T-helper 17 cell (primary cell): Measurements from ENCODE around the gene SLC12A7. TPM values are rescaled to one million over a fixed set of nuclear protein-coding genes. Genes with fewer than 3 reads are reported as not detected.

ENCODE experiments used
- ATAC-seq: fragments of 150-1000 bp; cut with Tn5 transposase; 2 replicates; pipeline ENCODE4 v1.10.0; 2021; ENCODE audit warnings: mild to moderate bottlenecking, moderate library complexity
- DNase-seq, 3 donors: peaks; one replicate each; pipeline versions ENCODE4 v3.0.0 to v3.0.0-alpha.2; 2020 to 2021
- H3K9me3 ChIP-seq: one replicate; pipeline ENCODE4 v1.7.0; 2013; ENCODE audit warnings: low read length, mild to moderate bottlenecking; ENCODE audit not compliant: control insufficient read depth, poor library complexity, severe bottlenecking
- H3K27ac Mint-ChIP-seq: one replicate; pipeline ENCODE4 v1.8.0; 2022; ENCODE audit warnings: mild to moderate bottlenecking, moderate library complexity, mixed read lengths
- H3K27me3 Mint-ChIP-seq: one replicate; pipeline ENCODE4 v1.8.0; 2022; ENCODE audit warnings: mixed read lengths
- H3K36me3 Mint-ChIP-seq: one replicate; pipeline ENCODE4 v1.8.0; 2022; ENCODE audit warnings: low read depth, mixed read lengths
- H3K4me1 Mint-ChIP-seq: one replicate; pipeline ENCODE4 v1.8.0; 2022; ENCODE audit warnings: mild to moderate bottlenecking, mixed read lengths
- H3K4me3 Mint-ChIP-seq: one replicate; pipeline ENCODE4 v1.8.0; 2022; ENCODE audit warnings: mild to moderate bottlenecking, moderate library complexity, mixed read lengths
- total RNA-seq, 4 donors: library from RNA in 2 of 4; stranded (reverse) in 2 of 4; gene quantifications; one replicate each; pipeline ENCODE4 v1.2.3 and lab custom pipeline; 2022 to 2026

SLC12A7 gene
- total RNA-seq, 2 donors from 2014 or later, result 36.6 to 88.0 TPM

- Mint-ChIP-seq H3K27me3 (peaks cover 6% of the 10 kb centered on the region), H3K4me3 (no peak overlapping the region), H3K36me3 (no peaks in the 10 kb centered on the region), H3K4me1 (peaks cover 5% of the 10 kb centered on the region), H3K27ac (no peak overlapping the region)
- no peak for DNase-seq
- no peak for ATAC-seq
- peaks cover 2% of the 10 kb centered on the region for H3K9me3 ChIP-seq
Measured at GRCh38 chr5:1037671-1038416, 74.0 kb downstream of the SLC12A7 start.

GRCh38 chr5:1037123-1037670, 74.7 kb downstream of the SLC12A7 start:
- H3K36me3 Mint-ChIP-seq, result no peaks in the 10 kb centered on the region
- H3K4me3 Mint-ChIP-seq, result no peak overlapping the region
- H3K9me3 ChIP-seq, result no peaks in the 10 kb centered on the region
- no peak for ATAC-seq
- H3K27me3 Mint-ChIP-seq, result peaks cover 11% of the 10 kb centered on the region
- DNase-seq, result no peak
- peaks cover 5% of the 10 kb centered on the region for H3K4me1 Mint-ChIP-seq
- no peak overlapping the region for H3K27ac Mint-ChIP-seq

- Mint-ChIP-seq H3K4me3 (no peak overlapping the region), H3K27ac (no peak overlapping the region), H3K36me3 (no peaks in the 10 kb centered on the region), H3K27me3 (peaks cover 12% of the 10 kb centered on the region), H3K4me1 (peaks cover 5% of the 10 kb centered on the region)
- DNase-seq, result no peak
- H3K9me3 ChIP-seq, result no peaks in the 10 kb centered on the region
- no peak for ATAC-seq
Measured at GRCh38 chr5:1036504-1037122, 75.2 kb downstream of the SLC12A7 start.

GRCh38 chr5:1035421-1036405, 76.2 kb downstream of the SLC12A7 start:
- H3K4me1 Mint-ChIP-seq, result peaks cover 5% of the 10 kb centered on the region
- no peak overlapping the region for H3K27ac Mint-ChIP-seq
- H3K9me3 ChIP-seq, result no peaks in the 10 kb centered on the region
- H3K4me3 Mint-ChIP-seq, result no peak overlapping the region
- ATAC-seq, result no peak
- H3K36me3 Mint-ChIP-seq, result no peaks in the 10 kb centered on the region
- no peak for DNase-seq
- peaks cover 12% of the 10 kb centered on the region for H3K27me3 Mint-ChIP-seq

GRCh38 chr5:1034986-1035385, 76.9 kb downstream of the SLC12A7 start:
- peaks cover 5% of the 10 kb centered on the region for H3K4me1 Mint-ChIP-seq
- H3K27me3 Mint-ChIP-seq, result peaks cover 12% of the 10 kb centered on the region
- no peaks in the 10 kb centered on the region for H3K36me3 Mint-ChIP-seq
- no peaks in the 10 kb centered on the region for H3K9me3 ChIP-seq
- no peak for DNase-seq
- no peak overlapping the region for H3K27ac Mint-ChIP-seq
- no peak overlapping the region for H3K4me3 Mint-ChIP-seq
- ATAC-seq, result no peak

GRCh38 chr5:1034421-1034905, 77.4 kb downstream of the SLC12A7 start:
- ATAC-seq (no peak), DNase-seq (no peak)
- Mint-ChIP-seq H3K27ac (no peak overlapping the region), H3K4me1 (peaks cover 5% of the 10 kb centered on the region), H3K36me3 (no peaks in the 10 kb centered on the region), H3K27me3 (peaks cover 12% of the 10 kb centered on the region), H3K4me3 (no peak overlapping the region)
- H3K9me3 ChIP-seq, result no peaks in the 10 kb centered on the region

- H3K27me3 Mint-ChIP-seq, result peaks cover 12% of the 10 kb centered on the region
- no peaks in the 10 kb centered on the region for H3K36me3 Mint-ChIP-seq
- no peaks in the 10 kb centered on the region for H3K9me3 ChIP-seq
- H3K4me1 Mint-ChIP-seq, result peaks cover 5% of the 10 kb centered on the region
- no peak overlapping the region for H3K27ac Mint-ChIP-seq
- no peak for DNase-seq
- no peak for ATAC-seq
- H3K4me3 Mint-ChIP-seq, result no peak overlapping the region
Measured at GRCh38 chr5:1033606-1034420, 78.0 kb downstream of the SLC12A7 start.

GRCh38 chr5:1033178-1033577, 78.7 kb downstream of the SLC12A7 start:
- ATAC-seq, result no peak
- H3K4me3 Mint-ChIP-seq, result no peak overlapping the region
- peaks cover 12% of the 10 kb centered on the region for H3K27me3 Mint-ChIP-seq
- H3K36me3 Mint-ChIP-seq, result no peaks in the 10 kb centered on the region
- H3K4me1 Mint-ChIP-seq, result peaks cover 5% of the 10 kb centered on the region
- H3K27ac Mint-ChIP-seq, result no peak overlapping the region
- no peaks in the 10 kb centered on the region for H3K9me3 ChIP-seq
- DNase-seq, result no peak

- H3K4me1 Mint-ChIP-seq, result peaks cover 5% of the 10 kb centered on the region
- peaks cover 12% of the 10 kb centered on the region for H3K27me3 Mint-ChIP-seq
- H3K4me3 Mint-ChIP-seq, result no peak overlapping the region
- H3K9me3 ChIP-seq, result no peaks in the 10 kb centered on the region
- DNase-seq (no peak), ATAC-seq (no peak)
- H3K27ac Mint-ChIP-seq, result no peak overlapping the region
- H3K36me3 Mint-ChIP-seq, result no peaks in the 10 kb centered on the region
Measured at GRCh38 chr5:1032551-1033027, 79.3 kb downstream of the SLC12A7 start.

- H3K4me3 Mint-ChIP-seq, result no peak overlapping the region
- DNase-seq (no peak), ATAC-seq (no peak)
- no peaks in the 10 kb centered on the region for H3K9me3 ChIP-seq
- no peaks in the 10 kb centered on the region for H3K36me3 Mint-ChIP-seq
- peaks cover 12% of the 10 kb centered on the region for H3K27me3 Mint-ChIP-seq
- H3K4me1 Mint-ChIP-seq, result peaks cover 7% of the 10 kb centered on the region
- no peak overlapping the region for H3K27ac Mint-ChIP-seq
Measured at GRCh38 chr5:1032011-1032410, 79.9 kb downstream of the SLC12A7 start.

- DNase-seq, result no peak
- H3K36me3 Mint-ChIP-seq, result no peaks in the 10 kb centered on the region
- H3K27ac Mint-ChIP-seq, result no peak overlapping the region
- H3K9me3 ChIP-seq, result no peaks in the 10 kb centered on the region
- no peak for ATAC-seq
- no peak overlapping the region for H3K4me3 Mint-ChIP-seq
- peaks cover 12% of the 10 kb centered on the region for H3K27me3 Mint-ChIP-seq
- peaks cover 7% of the 10 kb centered on the region for H3K4me1 Mint-ChIP-seq
Measured at GRCh38 chr5:1031306-1031959, 80.4 kb downstream of the SLC12A7 start.

- no peak for DNase-seq
- H3K27me3 Mint-ChIP-seq, result peaks cover 12% of the 10 kb centered on the region
- H3K27ac Mint-ChIP-seq, result no peak overlapping the region
- no peaks in the 10 kb centered on the region for H3K9me3 ChIP-seq
- ATAC-seq, result no peak
- H3K4me1 Mint-ChIP-seq, result peaks cover 7% of the 10 kb centered on the region
- H3K36me3 Mint-ChIP-seq, result no peaks in the 10 kb centered on the region
- no peak overlapping the region for H3K4me3 Mint-ChIP-seq
Measured at GRCh38 chr5:1030801-1031271, 81.0 kb downstream of the SLC12A7 start.
